GM19467 (cell line): ENCODE measurements around the gene SLIT1.

Source experiments
- ATAC-seq: cut with Tn5 transposase; IDR thresholded peaks from one replicate; pipeline ENCODE4 v1.9.1; 2021; ENCODE audit warnings: mild to moderate bottlenecking, moderate library complexity; ENCODE audit not compliant: unreplicated experiment

SLIT1 gene

DNA sequence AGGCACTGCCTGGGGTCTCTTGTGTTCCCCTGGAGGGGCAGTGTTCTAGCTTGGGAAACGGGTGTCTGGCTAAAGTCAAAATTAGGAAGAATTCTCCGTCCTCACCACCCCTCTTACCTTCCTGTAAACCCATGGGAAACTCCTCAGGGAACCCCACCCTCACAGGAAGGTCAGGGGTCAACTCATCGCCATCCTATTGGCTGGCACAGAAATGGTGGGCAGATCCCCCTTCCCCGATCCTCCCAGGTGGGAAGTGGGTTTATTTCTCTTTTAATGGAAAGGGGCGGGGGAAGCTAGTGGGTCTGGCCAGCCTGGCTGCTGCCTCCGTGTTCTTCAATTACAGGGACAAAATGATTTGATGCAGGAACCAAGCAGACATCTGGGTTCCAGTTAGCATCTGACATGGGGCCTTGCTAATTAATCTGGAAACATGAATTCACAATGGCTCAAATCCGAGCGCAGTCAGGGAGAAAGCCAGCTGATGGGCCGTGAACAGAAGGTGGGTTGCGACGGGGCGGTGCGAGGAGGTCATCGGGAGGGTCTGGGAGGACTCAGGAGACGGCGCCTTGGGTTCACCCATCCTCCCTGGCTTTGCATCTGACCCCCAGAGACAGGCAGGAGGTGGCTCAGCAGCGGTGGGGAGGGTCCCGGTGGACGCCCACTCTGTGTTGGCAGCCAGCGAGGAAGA, 66.6 kb downstream of the SLIT1 start:
- ATAC-seq = no peak

DNA sequence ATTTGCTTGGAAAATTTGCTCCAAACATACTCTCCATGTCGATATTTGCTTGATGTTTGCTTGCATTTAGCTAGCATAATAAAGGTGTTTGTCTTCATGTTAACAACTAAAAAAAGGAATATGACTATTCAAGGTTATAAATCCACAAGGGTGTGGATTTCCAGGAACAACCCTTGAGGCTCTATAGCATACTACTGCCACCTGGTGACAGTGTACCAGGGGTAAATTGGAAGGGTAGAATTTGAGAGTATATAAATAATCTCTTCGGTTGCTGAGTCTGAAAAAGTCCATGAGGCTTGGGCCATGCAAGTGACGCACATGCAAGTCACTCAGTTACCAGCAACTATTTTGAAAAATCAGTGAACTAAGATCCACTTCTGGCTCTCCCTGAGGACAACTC, 68.4 kb downstream of the SLIT1 start:
- no peak for ATAC-seq

DNA sequence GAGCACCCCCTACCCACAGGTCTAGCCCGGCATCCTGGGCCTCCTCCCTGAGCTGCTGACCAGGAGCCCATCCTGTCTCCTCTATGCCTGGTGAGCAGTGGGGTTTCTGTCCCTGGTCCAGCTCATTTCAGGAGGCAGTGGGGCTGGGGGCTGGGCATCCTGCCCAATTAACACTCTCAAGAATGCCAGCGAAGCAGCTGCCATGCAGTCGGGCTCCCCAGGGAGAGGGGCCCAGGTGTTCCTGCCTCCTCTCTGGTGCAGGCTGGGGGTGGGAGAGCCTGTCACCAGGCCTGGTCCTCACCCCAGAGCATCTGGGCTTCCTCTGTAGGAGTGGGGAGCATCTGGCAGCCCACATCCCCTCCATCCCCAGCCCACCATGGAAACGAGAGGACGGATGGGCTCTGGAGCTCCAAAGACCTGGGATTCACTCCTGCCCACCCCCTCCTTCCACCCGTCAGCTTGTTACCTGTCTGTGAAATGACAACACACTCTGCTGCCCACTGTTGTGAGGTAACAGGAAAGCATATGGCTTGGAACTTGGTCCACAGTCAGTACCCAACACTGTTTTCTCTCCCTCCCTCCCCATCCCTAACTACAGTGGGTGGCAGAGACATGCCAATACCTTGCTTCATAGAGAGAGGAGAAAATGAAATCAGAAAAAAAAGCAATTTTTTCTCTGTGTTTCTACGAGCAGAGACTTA, 69.1 kb downstream of the SLIT1 start:
- ATAC-seq = no peak

DNA sequence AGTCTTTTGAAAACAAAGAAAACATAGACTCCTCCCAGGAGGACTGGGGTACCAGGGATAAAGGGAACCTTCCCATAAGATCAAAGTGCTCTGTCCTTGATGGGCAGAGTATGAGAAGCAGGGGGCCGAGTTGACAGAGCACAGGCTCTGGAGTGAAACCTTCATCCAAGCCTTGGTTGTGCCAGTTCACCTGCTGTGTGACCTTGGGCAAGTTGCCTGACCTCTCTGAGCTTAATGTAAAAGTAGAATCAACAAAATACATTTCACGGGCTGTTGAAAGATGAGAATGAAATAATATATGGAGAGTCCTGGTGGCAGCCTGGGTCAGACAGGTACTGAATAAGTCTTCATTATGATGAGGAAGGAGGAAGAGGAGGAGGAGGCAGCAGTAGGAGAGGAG, 69.9 kb downstream of the SLIT1 start:
- ATAC-seq = no peak

DNA sequence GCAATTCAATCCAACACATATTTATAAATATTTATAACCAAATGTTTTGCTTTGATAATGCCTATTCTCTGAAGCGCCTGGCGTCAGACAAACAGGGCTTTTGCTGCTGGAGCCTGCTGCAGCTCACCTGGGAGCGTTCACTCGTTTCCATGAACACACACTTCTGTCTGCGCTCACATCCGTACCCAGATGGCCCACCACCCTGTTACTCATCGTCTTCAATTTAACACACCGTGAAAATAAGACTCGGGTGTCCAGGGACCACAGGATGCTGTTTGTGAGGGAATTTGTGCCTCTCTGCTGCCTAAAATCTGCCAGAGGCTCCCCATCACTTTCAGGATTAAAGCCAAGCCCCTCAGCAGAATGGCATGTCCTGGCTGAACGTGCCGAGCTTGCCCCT, 74.1 kb downstream of the SLIT1 start:
- no peak for ATAC-seq

DNA sequence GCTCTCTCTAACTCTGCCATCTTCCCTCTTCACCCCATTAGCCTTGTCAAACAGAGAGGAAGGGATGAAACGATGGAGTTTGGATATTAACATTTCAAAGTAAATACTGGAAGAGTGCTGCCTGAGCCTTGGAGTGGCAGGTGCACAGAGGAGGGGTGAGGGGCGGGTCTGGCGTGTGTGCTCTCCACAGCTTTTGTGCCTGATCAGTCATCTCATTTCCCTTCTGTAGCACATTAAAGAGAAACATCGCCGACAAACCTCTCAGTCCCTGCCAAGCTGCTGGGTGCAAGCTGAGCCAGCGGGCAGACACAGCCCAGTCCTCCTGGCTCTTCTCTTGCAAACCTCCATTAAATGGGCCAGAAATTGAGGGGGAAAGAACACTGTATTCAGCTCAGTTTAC, 76.2 kb downstream of the SLIT1 start:
- ATAC-seq = no peak

DNA sequence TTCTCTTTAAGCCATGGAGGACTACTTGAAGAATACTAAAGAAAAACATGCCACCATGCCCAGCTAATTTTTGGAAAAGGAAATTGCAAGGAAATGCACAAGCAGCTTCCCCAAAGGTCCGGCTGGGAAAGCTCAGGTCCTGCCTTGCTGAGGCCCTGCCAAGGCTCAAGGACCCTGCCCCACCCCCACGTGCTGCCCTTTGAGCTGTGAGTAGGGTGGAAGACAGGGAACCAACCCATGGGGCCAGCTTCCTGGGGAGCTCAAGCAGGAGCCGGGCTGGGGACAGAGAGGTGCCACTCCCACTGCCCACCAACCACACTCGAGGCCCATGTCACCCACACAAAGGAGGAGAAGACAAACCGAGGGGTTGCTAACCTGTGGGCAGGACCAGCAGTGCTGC, 78.2 kb downstream of the SLIT1 start:
- no peak for ATAC-seq

DNA sequence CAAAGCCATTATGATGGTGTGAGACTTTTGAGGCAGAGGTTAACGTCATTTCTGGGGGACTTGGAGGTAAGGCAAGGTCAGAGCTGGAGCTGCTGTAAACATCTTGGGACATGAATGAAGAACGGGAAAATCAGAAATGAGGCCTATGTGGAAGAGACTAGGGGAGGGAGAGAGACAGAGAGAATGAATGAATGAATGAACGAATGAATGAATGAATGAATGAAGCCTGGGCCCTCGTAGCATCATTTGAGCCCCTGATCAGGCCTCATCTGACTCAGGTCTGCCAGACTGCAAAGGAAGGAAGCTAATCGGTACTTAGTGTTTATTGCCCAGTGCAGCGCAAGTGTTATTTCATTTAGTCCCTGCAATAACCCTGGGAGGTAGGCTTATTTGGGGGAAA, 79.6 kb downstream of the SLIT1 start:
- ATAC-seq = no peak

DNA sequence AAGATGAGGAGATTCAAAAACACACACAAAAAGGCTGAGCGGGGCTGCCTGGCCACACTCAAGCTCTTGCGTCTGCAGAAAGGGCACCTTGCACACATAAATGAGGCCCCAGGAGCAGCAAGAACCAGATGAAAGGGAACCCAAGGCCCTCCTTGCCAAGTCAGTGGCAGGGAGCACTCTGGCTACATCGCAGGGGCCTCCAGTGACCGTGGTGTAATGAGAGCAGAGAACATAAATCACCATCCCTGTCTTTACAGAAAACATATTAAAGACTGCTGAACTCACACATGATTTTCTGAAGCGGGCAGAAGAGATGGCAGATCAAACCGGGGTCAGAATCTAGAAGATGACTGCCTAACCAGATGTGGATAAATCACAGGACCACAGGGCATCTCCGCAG, 80.5 kb downstream of the SLIT1 start:
- no peak for ATAC-seq

DNA sequence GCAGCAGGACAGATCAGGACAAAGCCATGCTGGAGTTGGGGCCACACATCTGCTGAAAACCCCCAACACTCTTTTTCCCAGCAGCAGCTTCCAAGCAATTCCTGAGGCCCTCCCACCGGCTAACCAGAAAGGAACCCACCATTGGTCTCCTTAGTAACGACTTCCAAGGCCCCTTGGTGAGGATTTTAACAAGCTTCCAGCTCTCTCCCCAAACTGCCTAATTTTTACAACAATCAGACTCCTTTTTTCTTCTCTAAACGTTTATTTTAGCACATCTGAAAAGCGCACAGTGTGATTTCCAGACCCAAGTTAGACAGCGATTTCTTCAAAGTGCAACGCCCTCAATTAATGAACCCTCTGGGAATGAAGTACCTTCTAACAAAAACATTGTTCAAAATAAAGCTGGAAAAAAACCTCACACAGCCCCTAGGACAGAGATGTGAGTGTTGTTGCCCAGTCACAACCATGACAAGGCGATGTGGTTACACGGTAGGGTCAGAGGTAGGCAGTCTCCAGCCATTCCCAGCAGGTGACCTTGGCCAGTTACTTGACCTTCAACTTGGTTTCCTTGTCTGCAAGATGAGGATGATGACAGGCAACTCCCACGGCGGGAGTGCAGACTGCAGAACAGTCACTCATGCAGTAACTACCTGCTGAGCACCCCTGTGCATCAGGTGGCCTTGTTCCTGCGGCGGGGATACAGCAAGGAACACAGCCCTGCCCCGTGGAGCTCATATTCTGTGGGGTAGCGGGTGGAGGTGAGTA, 82.3 kb downstream of the SLIT1 start:
- ATAC-seq = no peak

DNA sequence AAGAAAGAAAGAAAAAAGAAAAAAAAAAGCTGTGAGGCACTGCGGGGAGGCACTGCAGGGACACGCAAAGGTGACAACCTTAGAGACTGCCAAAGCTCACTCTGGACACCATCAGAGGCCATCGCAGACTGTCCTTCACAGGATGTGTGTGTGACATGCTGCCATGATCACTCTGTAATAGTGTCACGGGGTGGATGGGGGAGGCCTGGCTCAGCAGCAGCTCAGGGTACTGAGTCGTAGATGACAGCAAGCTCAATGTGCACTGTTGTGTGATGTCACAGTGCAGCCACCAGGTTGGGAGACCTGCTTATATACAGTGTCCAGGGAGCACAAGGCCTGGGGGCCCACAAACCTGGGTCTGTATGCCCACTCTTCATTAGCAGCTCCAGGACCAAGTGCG, 83.3 kb downstream of the SLIT1 start:
- no peak for ATAC-seq

DNA sequence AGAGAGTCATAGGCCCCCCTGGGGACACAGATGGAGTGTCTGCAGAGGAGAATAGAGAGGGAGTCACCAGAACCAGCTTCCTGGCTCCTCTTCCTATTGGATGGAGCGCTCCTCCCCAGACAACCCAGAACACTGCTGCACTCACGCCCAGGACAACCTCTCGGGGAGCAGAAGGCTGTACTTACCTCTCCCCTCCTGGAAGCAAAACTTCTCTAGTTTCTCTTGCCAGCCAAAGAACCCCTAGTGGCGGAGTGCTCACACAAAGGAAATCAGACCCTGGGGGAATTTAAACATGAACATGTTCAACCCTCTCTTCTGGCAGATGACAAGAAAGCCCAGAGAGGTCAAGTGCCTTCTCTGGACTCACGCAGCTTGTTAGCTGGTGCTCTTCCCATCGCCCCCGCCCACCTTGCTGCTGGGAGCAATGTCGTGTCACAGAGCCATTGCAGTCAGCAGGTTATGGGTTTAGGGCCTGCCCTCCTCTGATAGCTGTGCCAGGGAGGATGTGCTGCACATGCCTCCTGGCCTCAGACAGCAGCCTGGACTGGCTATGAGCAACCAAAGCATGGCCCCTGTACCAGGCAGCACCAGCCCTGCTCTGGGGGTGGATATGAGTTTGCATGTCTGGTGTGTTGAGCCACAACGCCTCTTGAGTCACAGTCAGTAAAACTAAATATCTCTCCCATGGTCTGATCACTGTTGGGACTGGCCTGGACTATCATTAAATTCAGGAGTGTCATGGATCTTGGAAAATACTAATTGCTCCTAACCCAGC, 84.4 kb downstream of the SLIT1 start:
- ATAC-seq = no peak

DNA sequence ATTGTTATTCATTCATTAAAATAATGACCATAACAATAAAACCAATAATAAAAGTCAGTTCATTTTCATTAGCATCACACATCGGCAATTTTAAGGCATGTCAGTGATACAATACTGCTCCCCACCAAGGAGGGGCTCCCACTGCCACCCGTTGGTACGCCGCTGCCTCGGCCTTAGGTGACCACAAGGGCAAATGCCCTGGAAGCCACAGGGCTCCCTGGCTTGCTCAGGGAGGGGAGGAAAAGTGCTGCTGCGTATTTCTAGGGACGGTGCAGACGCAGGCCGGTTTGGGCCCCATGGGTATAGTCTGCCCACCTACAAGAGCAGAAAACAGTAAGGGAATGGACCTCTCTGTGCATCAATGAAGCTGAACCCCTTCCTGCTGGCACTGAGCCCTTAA, 85.1 kb downstream of the SLIT1 start:
- no peak for ATAC-seq

DNA sequence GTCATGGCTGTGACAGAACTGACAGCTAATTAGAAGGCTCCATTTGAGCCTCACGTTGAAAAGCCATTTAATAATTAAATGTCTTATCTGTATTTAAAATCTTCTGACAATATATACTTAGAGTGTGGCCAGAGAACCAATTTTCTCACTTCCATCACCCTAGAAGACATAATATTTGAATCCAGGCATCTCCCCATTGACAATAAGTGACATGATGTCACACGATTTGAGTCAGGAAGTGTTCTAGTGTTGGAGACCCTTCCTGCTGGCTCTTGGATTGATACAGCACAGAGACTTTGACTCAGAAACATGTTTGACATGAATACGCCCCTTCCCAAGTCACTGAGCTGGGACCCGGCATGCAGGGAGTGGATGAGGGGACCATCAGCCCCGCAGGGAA, 85.9 kb downstream of the SLIT1 start:
- no peak for ATAC-seq

DNA sequence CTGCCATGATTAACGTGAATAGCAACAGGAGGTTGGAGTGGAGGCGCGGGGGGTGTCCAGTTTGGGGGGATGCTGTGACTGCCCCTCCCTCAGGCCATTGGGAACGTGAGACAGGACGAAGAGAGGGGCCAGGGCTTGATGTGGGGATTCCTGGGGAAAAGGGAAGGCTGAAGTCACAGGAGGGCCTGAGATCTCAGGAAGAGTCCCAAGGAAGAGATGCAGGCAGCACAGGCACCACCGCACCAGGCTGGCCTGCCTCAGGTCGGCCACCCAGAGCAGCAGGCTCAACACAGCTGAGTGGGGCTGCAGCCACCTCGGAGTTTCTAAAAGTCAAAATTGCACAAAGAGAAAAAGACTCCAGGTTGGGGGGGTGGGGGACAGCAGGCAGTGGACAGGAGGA, 86.7 kb downstream of the SLIT1 start:
- no peak for ATAC-seq

DNA sequence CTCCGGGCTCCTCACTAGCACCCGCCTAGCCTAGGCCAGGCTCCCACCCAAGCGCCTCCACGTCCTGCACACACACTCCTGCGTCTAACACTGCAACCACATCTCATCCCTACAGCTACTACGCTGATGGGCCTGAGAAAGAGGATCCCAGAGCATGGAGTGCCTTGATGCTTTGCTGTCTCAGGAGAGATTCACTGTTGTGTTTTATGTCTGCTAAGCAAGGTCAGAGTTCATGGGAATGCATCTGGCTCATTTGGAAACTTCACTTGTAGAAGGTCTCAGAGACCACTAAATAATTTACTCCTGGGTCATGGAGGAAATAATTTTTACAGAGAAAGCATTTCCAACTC, 88.7 kb downstream of the SLIT1 start:
- ATAC-seq = no peak

DNA sequence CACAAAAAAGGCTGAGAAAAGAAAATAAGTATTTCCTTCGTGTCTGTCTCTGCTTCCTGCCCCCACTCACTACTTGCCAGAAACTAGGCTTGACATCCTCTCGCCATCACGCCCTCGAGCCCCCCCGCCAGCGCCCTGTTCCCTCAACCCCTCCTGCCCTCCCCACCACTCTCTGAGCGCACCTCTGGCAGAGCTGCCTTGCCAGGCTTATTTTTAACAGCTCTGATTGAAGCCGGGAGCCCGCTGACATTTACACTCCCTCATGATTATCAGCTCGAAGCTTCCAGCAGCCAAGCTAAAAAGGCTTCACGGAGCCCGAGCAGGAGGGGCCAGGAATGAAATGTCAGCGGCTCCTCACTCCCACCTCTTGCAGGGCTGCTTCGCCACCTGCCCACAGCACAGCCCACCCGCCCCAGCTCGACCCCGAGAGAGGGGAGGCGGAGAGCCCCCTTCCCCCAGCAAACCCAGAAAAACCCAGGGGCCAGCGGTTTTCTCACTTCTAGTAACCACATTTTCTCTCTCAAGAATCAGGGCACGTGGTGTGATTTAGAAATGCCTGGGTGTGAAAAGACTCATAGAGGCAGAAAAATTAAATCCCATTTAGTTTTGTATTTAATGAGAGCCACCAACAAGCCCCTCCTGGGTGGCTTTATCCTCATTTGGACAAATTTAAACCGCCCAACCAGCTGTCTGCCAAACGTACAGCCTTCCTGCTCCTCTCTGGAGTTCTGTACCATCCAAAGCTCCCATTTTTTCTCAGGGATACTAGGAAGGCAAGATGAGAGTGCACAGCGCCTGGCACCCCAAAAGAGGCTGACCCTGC, 89.3 kb downstream of the SLIT1 start:
- ATAC-seq = no peak

DNA sequence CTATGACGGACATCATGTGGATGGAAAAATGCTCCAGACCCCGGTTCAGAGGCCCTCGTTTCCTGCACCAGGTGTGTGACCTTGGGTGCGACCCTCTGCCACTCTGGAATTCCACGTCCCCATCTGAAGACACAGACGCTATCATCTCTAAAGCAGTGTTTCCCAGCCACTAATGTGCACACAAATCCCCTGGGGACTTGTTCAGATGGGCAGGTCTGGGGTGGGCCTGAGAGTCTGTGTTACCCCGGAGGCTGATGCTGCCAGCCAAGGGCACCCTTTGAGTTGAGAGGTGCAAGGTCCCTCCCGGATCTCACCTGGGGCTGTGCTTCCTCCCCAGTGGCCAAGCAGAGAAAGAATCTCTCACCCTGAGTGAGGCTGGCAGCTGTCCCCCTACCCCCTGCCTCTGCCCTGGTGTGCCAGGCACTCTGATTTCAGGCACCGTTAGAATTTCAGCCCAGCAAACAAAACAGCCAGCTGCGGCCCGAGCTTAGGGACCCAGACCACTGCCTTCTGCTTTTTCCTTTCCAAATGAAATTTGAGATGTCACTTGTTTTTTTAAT, 90.0 kb downstream of the SLIT1 start:
- ATAC-seq = no peak

DNA sequence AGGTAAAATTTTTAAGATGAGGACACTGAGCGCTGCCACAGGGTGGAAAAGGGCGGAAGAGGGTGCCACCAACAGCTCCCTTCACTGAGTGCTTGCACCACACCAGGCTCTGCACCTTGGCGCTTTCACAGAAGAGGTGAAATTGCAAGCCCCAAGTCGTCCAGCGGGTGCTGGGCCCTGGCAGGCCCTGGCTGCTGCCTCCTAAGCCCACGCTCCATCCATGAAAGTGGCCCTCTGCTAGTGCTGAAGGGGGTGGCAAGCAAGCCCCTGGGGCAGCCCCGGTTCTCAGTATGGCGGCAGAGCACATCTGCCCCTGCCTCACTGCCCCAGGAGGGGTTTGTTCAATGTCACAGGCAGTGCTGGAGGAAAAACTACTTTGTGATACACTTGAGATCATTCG, 95.1 kb downstream of the SLIT1 start:
- no peak for ATAC-seq

DNA sequence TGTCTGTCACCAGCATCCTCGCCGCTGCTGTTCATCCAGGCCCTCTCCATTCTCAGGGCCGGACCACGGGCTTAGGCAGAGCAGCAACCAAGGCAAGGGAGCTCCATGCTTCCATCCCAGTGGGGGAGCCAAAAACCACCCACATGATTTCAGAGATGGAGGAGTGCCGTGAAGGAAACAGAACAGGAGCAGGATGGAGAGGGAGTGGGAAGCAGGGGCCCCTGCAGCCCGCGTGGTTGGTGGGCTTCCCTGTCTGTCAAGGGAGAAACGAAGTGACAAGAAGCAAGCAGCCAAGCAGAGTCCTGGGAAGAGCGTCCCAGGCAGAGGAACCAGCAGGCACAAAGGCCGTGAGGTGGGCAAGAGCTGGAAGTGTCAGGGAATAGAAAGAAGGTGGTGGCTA, 95.7 kb downstream of the SLIT1 start:
- no peak for ATAC-seq
